Caco-2 (cell line): ENCODE results near the gene GPX1. TPM values are rescaled to one million over a fixed set of nuclear protein-coding genes. Genes with fewer than 3 reads are reported as not detected.
"Not testable (repeated sequence)": the region's sequence is repeated elsewhere in the genome, so short reads cannot be mapped to it uniquely, and the experiment has no call there.

ENCODE experiments used
- BruUV-seq: library from RNA; stranded (reverse); fragments of 400-500 nt; replicated peaks from 2 replicates; lab custom pipeline; 2021; lab: Mats Ljungman, UMichigan
- CTCF ChIA-PET: fragments of 300-600 bp; sonication (Branson Sonifier 250); formaldehyde crosslinking; loops from one replicate; lab custom pipeline; 2022; ENCODE audit warnings: antibody characterized with exemption; lab: Charles Lee
- POLR2A ChIA-PET: fragments of 300-600 bp; sonication (Branson Sonifier 250); formaldehyde crosslinking; loops from one replicate; lab custom pipeline; 2022; ENCODE audit warnings: antibody characterized with exemption; lab: Charles Lee
- DNase-seq, 2 experiments: peaks; one replicate each; pipeline versions ENCODE4 v3.0.0 to v3.0.0-alpha.2; 2020 to 2022
- H3K27me3 ChIP-seq: replicated peaks from 2 replicates; pipeline ENCODE4 v1.6.0; 2011; ENCODE audit warnings: low read length; ENCODE audit not compliant: control insufficient read depth, insufficient read depth
- H3K36me3 ChIP-seq: 2 replicates; pipeline ENCODE4 v1.5.1; 2011; ENCODE audit warnings: low read length; ENCODE audit not compliant: control insufficient read depth, insufficient read depth
- H3K4me1 ChIP-seq: fragments of 250-450 bp; sonication (Bioruptor Pico); 2 replicates; pipeline ENCODE4 v1.5.1; 2020; ENCODE audit warnings: mild to moderate bottlenecking
- H3K4me3 ChIP-seq: 2 replicates; pipeline ENCODE4 v1.5.1; 2011; ENCODE audit warnings: low read depth, mild to moderate bottlenecking, control low read depth, low read length
- H3K9me3 ChIP-seq: fragments of 250-450 bp; sonication (Bioruptor Pico); 2 replicates; pipeline ENCODE4 v1.5.1; 2020; ENCODE audit warnings: mild to moderate bottlenecking, moderate library complexity
- H3K27ac Mint-ChIP-seq: one replicate; pipeline ENCODE4 v1.8.0; 2022; ENCODE audit warnings: mixed read lengths; ENCODE audit not compliant: unreplicated experiment
- H3K27me3 Mint-ChIP-seq: one replicate; pipeline ENCODE4 v1.8.0; 2022; ENCODE audit warnings: mixed read lengths; ENCODE audit not compliant: insufficient read depth, unreplicated experiment
- H3K36me3 Mint-ChIP-seq: one replicate; pipeline ENCODE4 v1.8.0; 2022; ENCODE audit warnings: mild to moderate bottlenecking, mixed read lengths; ENCODE audit not compliant: insufficient read depth, unreplicated experiment
- H3K4me1 Mint-ChIP-seq: one replicate; pipeline ENCODE4 v1.8.0; 2022; ENCODE audit warnings: low read depth, mixed read lengths; ENCODE audit not compliant: unreplicated experiment
- H3K4me3 Mint-ChIP-seq: one replicate; pipeline ENCODE4 v1.8.0; 2022; ENCODE audit warnings: mild to moderate bottlenecking, moderate library complexity, mixed read lengths; ENCODE audit not compliant: unreplicated experiment
- H3K9me3 Mint-ChIP-seq: one replicate; pipeline ENCODE4 v1.8.0; 2022; ENCODE audit warnings: mixed read lengths; ENCODE audit not compliant: unreplicated experiment
- CTCF ChIP-seq, 2 experiments: fragments of 200-600 bp in 1 of 2; IDR thresholded peaks; 1 replicate in 1 of 2; 2 replicates in 1 of 2; pipeline versions ENCODE4 v1.5.1 to v1.8.0; 2011 to 2022; ENCODE audit warnings: antibody characterized with exemption in 1 of 2, control low read depth in 1 of 2, inconsistent platforms in 1 of 2, low read depth in 1 of 2, low read length in 1 of 2, mild to moderate bottlenecking in 1 of 2, moderate library complexity in 1 of 2; ENCODE audit not compliant: insufficient read depth in 1 of 2, severe bottlenecking in 1 of 2, unreplicated experiment in 1 of 2
- intact Hi-C: fragments of 100-400 bp; cut with micrococcal nuclease; formaldehyde crosslinking; loops from one replicate; pipeline ENCODE4 v1.10.0; 2022; ENCODE audit not compliant: unreplicated experiment
- total RNA-seq: library from RNA; stranded (reverse); gene quantifications from 2 replicates; pipeline ENCODE4 v1.2.3, GENCODE V29; 2022

The GPX1 gene
- total RNA-seq, 1 experiment from 2014 or later = 197 TPM

GRCh38 chr3:49333091-49333490 is 25.1 kb downstream of the GPX1 start:
- Histone ChIP-seq H3K36me3 (no peaks in the 10 kb centered on the region; the same call in 1 of the 2 replicates), H3K9me3 (no peaks in the 10 kb centered on the region), H3K4me1 (no peaks in the 10 kb centered on the region), H3K27me3 (no peaks in the 10 kb centered on the region), H3K4me3 (no peak overlapping the region)
- Mint-ChIP-seq H3K27me3 (no peaks in the 10 kb centered on the region), H3K4me3 (no peak overlapping the region), H3K27ac (no peak overlapping the region), H3K4me1 (no peaks in the 10 kb centered on the region), H3K36me3 (peaks cover 65% of the 10 kb centered on the region), H3K9me3 (no peaks in the 10 kb centered on the region)
- no peak for DNase-seq
- intact Hi-C loops = no loop called here
- POLR2A ChIA-PET = interaction anchor here (0.7 kb wide), 1 partner anchor 95 kb away, joined by 3 read pairs; no protein-coding TSS in a partner anchor
- TF ChIP-seq CTCF (IDR thresholded peaks at IDR 0.05; ENCODE audit: insufficient read depth in 1 of 2, low read depth in 1 of 2, low read length in 1 of 2, severe bottlenecking in 1 of 2, unreplicated experiment in 1 of 2) = no peak
- no TSS peak for BruUV-seq
- CTCF ChIA-PET = interaction anchor here (0.6 to 1.5 kb wide), 3 partner anchors 79 to 162 kb away, joined by 3 to 4 read pairs (median 3); partner anchors contain the start of genes KLHDC8B and RHOA

DNA sequence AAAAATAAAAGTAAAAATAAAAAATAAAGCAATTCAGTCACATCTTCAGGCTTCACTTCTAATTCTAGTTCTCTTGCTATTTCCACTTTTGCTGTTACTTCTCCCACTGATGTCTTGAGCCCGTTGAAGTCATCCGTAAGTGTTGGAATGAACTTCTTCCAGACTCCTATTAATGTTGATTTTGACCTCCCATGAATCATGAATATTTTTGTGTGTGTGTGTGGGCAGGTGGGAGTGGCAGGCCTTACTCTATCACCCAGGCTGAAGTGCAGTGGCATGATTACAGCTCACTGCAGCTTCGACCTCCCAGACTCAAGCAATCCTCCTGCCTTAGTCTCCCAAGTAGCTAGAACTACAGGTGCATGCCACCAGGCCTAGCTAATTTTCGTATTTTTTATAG is 29.0 kb downstream of the GPX1 start:
- ChIA-PET CTCF (no interaction called here), POLR2A (no interaction called here)
- Histone ChIP-seq H3K36me3 (no peaks in the 10 kb centered on the region; the same call in 1 of the 2 replicates), H3K27me3 (no peaks in the 10 kb centered on the region), H3K4me3 (no peak overlapping the region), H3K4me1 (no peaks in the 10 kb centered on the region), H3K9me3 (no peaks in the 10 kb centered on the region)
- TF ChIP-seq CTCF (IDR thresholded peaks at IDR 0.05; ENCODE audit: insufficient read depth in 1 of 2, low read depth in 1 of 2, low read length in 1 of 2, severe bottlenecking in 1 of 2, unreplicated experiment in 1 of 2) = no peak
- H3K27ac Mint-ChIP-seq = no peak overlapping the region
- H3K9me3 Mint-ChIP-seq = no peaks in the 10 kb centered on the region
- intact Hi-C loops = no loop called here
- H3K4me3 Mint-ChIP-seq = no peak overlapping the region
- H3K36me3 Mint-ChIP-seq = peaks cover 72% of the 10 kb centered on the region
- no peaks in the 10 kb centered on the region for H3K4me1 Mint-ChIP-seq
- no TSS peak for BruUV-seq
- H3K27me3 Mint-ChIP-seq = no peaks in the 10 kb centered on the region
- DNase-seq = no peak

DNA sequence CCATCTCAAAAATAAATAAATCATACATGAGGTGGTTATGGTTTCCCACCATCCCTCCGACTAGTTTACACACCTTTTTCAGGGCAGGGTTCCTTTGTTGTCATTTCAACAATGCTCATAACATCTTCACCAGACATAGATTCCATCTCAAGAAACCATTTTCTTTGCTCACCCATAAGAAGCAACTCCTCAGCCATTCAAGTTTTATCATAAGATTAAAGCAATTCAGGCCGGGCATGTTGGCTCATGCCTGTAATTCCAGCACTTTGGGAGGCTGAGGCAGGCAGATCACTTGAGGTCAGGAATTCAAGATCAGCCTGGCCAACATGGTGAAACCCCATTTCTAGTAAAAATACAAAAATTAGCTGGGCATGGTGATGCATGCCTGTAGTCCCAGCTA is 29.8 kb downstream of the GPX1 start:
- H3K27me3 ChIP-seq, H3K9me3 ChIP-seq, H3K4me1 ChIP-seq, H3K27me3 Mint-ChIP-seq, H3K9me3 Mint-ChIP-seq, CTCF ChIA-PET, H3K4me1 Mint-ChIP-seq, H3K36me3 ChIP-seq, H3K27ac Mint-ChIP-seq, DNase-seq, H3K4me3 Mint-ChIP-seq, POLR2A ChIA-PET, BruUV-seq, H3K4me3 ChIP-seq, intact Hi-C loops: not testable (repeated sequence)
- peaks cover 79% of the 10 kb centered on the region for H3K36me3 Mint-ChIP-seq
